ENCODE results near the gene ETV2.
"Not testable (repeated sequence)": the region's sequence is repeated elsewhere in the genome, so short reads cannot be mapped to it uniquely, and the experiment has no call there.

Gene ETV2

DNA sequence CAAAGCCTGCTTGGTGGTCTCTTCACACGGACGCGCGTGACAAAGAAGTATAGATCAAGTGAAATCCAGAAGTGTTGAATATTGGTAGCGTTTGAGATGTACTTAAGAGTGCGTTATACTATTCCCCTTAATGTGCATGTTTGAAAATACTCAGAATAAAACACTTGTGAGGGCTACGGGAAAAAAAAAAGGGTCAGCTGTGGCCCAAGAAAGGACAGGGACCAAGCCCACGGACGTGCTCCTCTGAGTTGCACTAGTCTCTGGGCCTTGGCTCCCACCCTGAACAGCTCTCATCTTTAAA lies 13.3 kb upstream of the ETV2 start:
- no peak for DNase-seq

DNA sequence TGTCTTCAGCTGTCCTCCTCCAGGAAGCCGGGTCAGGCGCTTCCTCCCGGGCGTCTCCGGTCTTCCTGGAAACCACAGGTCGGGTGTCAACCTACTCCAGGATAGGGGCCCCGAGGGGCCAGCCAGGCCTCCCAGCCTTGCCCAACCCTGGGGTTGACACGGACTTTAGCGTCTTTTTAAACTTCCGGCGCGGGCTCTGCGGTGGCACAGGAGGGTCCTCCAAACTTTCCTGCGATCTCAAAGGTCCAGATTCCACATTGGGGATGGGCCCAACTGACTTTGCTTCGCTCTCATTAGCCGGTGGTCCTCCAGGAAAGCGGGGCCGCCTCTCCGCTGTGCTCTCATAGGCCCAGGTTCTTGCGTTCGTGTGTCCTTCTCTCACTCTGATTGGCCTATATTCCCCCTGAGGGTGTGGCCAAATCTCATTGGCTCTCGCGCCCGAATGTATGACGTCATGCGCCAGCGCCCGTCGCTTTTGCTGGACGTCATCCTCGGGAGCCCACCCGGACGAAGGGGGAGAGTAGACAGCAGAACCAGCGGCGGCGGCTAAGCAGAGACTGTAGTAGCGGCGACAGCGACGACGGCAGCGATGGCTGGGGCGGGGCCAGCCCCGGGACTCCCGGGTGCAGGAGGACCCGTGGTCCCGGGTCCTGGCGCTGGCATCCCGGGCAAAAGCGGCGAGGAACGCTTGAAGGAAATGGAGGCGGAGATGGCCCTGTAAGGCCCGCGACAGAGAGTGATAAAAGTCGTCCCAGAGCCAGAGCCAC lies 12.8 kb upstream of the ETV2 start, which contains the start of gene RBM42:
Gene RBM42, plus strand, starts transcription at position 472 of the 767 bp plus-strand sequence. Its CDS starts 118 bp downstream, at position 590.
- peak; percentile 79 to 97 (median 94) for DNase-seq

- no peak for DNase-seq
Measured at GRCh38 chr19:35629332-35629633, 12.3 kb upstream of the ETV2 start.

- DNase-seq = no peak
Measured at GRCh38 chr19:35633727-35634440, 7.7 kb upstream of the ETV2 start.

DNA sequence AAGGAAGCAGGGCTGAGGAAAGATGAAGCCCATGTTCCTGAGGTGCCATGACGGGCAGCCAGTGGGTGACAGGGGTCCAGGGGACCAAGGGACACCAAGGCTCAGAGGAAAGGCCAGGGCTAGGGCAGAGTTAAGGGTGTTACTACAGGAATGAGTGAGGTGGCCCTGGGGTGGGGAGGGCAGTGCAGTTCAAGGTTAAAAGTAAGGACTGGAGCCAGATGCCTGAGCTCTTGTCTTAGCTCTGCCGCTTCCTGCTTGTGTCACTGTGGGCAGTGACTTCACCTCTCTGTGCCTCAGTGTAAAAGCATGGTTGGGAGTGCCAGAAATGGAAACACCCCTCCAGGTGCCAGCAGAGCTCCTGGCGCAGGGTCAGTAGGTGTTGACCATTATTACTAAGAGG lies 4.9 kb upstream of the ETV2 start:
- no peak for DNase-seq

- no peak for DNase-seq
Measured at GRCh38 chr19:35637165-35637564, 4.4 kb upstream of the ETV2 start.

GRCh38 chr19:35639321-35639639 lies 2.3 kb upstream of the ETV2 start:
- DNase-seq = no peak

DNA sequence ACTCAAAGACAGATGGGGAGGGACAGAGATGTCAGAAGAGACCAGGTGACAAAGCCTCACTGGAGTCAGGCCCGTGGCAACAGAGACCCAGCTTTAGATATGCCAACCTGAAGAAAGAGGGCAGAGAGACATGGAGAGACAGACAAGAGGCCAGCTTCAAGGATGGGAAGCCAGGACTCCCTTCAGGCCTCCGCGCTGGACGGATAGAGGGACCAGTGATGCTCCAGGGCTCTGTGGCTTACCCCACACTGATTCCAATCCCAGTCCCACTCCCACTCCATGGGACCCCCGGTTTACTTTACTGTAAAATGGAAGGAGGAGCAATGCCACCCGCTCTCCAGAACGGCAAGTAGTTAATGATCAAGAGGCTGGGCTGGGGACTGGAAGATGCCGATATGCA lies 1.7 kb upstream of the ETV2 start:
- no peak for DNase-seq

- DNase-seq = no peak
Measured at GRCh38 chr19:35642312-35642711, 767 bp downstream of the ETV2 start.

DNA sequence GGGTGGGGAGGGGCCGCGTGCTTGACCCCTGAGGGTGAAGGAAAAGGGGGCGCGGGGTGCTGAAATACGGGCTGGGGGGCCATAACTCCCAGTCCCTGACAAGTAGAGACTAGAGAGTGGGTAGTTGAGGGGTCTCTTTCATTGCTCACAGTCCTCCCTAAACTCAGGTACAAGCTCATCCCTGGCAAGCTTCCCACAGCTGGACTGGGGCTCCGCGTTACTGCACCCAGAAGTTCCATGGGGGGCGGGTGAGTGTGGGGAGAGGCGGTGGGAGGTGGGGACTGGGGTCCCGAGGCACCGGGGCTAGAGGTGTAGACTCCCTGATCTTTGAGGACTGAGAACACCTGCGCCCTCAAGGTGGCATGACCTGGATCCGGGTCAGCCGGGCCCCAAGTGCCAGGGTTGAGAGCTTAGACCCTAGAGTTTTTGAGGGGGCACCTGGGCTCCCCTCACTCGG lies 1.3 kb downstream of the ETV2 start:
- DNase-seq = no peak

GRCh38 chr19:35643255-35644205 lies 2.0 kb downstream of the ETV2 start:
- DNase-seq = peak in 48 of 58 donors; percentile 4 to 74 (median 42)

DNA sequence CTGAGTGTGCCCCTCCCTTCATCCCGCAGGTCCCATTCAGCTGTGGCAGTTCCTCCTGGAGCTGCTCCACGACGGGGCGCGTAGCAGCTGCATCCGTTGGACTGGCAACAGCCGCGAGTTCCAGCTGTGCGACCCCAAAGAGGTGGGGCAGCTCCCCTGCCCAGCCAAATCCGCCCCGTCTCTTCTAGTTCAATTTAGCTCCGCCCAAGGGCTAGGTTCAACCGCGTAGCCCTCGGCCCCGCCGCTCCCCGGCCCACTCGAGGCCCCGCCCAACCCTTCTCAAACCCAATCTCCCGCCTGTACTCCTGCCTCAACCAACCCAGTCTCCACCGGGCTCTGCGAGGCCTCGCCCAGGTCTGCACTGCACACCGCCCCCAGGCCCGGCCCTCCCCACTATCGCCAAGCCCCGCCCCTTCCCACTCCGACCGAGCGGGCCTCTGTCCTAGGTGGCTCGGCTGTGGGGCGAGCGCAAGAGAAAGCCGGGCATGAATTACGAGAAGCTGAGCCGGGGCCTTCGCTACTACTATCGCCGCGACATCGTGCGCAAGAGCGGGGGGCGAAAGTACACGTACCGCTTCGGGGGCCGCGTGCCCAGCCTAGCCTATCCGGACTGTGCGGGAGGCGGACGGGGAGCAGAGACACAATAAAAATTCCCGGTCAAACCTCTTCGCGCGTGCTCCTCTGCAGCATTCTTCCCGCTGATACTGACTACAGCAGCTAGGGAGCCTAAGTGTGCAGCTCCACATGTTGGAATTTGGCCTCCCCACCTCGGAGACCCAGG lies 2.9 kb downstream of the ETV2 start:
- peak in 53 of 58 donors; percentile 10 to 80 (median 52) for DNase-seq

DNA sequence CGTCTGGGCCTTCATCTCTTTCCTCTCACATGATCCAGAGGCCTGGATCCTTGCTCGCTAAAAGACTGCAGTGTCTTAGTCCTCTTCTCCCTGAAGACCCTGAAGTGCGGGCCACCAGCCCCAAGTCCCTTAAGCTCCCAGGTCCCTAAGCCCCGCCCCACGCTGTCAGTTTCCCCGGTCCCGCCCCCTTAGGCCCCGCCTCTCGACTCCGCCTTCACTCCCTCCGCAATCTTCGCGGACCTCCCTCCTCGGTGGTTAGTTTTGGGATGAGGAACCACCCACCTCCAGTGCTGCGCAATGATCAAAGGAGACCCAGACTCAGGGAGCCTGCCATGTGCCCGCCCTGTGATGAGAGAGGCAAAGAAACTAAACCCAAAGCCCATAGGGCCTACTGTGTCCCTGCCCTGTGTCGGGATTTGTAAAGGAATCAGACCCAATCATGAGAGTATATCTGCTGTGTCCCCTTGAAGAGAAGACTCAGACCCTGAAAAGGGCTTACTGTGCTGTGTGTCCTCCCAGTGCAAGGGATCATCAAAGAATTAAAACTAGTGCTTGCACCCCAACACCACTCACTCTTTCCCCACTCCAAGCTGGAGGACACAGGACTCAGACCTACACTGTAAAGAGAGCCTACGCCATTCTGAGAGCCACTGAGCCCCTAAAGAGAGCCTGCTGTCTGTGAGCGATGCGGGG lies 3.6 kb downstream of the ETV2 start:
- DNase-seq = peak in 47 of 58 donors; percentile 4 to 70 (median 39)

DNA sequence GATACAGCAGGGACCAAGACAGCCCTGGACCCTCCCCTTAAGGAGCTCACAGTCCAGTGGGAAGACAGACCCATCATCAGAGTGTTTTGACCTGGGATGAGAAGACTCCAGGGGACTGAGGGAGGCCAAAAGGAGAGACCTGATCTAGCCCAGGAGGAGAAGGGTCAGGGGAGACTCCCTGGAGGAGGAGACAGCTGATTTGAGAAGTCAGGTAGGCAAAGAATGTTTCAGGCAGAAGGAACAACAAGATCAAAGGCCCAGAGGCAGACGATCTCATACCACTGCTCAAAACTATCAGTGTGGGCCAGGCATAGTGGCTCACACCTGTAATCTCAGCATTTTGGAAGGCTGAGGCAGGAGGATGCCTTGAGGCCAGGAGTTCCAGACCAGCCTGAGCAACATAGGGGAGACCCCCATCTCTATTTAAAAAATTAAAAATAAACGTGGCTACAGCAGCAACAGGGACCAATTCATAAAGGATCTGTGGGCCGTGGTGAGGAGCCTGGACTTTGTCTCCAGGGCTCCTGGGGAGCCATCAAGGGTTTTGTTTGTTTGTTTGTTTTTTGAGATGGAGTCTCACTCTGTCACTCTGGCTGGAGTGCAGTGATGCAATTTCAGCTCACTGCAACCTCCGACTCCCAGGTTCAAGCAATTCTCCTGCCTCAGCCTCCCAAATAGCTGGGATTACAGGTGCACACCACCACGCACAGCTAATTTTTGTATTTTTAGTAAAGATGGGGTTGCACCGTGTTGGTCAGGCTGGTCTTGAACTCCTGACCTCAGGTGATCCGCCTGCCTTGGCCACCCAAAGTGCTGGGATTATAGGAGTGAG lies 4.4 kb downstream of the ETV2 start:
- no peak for DNase-seq

DNA sequence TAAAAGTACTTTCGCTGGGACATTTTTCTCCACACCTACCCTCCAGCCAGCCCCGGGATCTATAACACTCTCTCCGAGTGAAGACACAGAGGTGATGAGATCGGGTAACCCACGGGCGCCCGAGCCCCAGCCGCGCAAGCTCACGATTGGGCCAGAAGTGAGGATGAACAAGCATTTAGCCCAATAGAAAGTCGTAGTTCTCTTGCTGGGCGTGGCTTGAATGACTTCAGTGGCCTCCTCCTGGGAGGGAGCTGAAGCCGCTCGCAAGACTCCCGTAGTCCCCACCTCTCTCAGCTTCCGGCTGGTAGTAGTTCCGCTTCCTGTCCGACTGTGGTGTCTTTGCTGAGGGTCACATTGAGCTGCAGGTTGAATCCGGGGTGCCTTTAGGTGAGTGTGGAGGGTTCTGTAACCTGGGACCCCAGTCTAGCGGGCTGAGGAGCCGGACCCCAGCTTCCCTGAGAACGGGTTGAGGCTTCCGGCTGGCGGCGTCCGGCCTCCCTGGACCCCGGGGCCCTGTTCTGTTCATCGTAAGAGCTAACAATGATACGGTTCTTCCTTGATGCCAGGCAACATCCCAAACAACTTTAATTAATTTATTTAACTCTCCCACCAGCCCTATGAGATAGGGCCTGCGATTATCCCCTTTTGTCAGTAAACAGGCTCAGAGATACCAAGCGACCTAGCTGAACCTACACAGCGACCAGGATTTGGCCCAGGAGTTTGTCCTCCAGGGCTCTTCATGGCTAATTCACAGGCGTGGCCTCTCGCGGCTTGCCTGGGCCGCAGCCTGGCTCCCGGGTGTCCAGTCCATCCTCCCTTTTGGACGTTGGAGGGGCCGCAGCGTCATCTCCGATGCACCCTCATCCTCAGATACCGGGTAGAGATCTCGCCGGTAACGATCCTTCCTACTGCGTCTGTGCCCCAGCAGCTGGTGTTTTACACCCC lies 6.7 kb downstream of the ETV2 start, which contains the start of gene COX6B1:
Gene COX6B1, plus strand, starts transcription at position 307 of the 945 bp plus-strand sequence. CDS start 2,921 bp downstream, outside the sequence.
- peak; percentile 39 to 99 (median 92) for DNase-seq

GRCh38 chr19:35650581-35650980 lies 9.0 kb downstream of the ETV2 start:
- DNase-seq = no peak

DNA sequence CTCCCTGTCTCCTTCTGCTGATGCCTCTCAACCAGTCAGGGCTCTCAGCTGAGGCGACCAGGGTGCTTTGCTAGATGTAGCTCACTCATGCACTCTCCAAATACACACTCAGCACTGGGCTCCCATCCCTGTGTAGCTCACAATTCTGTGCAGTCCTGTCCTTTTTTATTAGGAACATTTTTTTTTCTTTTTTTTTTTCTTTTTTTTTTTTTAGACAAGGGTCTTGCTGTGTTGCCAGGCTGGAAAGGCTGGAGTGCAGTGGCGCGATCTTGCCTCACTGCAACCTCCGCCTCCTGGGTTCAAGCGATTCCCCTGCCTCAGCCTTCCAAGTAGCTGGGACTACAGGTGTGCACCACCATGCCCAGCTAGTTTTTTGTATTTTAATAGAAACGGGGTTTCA lies 13.3 kb downstream of the ETV2 start:
- DNase-seq = not testable (repeated sequence)

DNA sequence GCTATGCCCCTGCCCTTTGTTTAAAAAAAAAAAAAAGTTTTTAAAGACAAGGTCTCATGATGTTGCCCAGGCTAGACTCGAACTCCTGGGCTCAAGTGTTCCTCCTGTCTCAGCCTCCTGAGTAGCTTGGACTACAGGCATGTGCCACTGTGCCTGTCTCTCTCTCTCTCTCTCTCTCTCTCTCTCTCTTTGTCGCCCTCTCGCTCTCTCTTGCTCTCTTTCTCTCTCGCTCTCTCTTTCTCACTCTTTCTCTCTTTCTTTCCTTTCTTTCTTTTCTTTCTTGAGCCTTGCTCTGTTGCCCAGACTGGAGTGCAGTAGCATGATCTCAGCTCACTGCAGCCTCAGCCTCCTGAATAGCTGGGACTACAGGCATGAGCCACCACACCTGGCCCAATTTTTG lies 14.1 kb downstream of the ETV2 start:
- DNase-seq = no peak

Measured in anterior cingulate cortex (tissue), 58 donors.